Activated CD4-positive, alpha-beta T cell treated with anti-CD3 and anti-CD28 coated beads, Interleukin-2, amount 50 U/mL, for 48 hours (primary cell): ENCODE results near the gene IQSEC1.

Source experiments
- DNase-seq, 2 experiments: peaks; one replicate each; pipeline ENCODE4 v3.0.0-alpha.2; 2020

IQSEC1 gene

GRCh38 chr3:13025778-13026518, 47.3 kb downstream of the IQSEC1 start:
- no peak for DNase-seq

GRCh38 chr3:13025090-13025489, 48.1 kb downstream of the IQSEC1 start:
- peak in 1 of 2 experiments; percentile 26 for DNase-seq

- no peak for DNase-seq
Observed at GRCh38 chr3:13024765-13025065, 48.5 kb downstream of the IQSEC1 start.

- no peak for DNase-seq
Observed at GRCh38 chr3:13023971-13024764, 49.1 kb downstream of the IQSEC1 start.

- no peak for DNase-seq
Observed at GRCh38 chr3:13023235-13023970, 49.8 kb downstream of the IQSEC1 start.

GRCh38 chr3:13022348-13023234, 50.6 kb downstream of the IQSEC1 start:
- no peak for DNase-seq

- DNase-seq: no peak
Observed at GRCh38 chr3:13021141-13022114, 51.8 kb downstream of the IQSEC1 start.

GRCh38 chr3:13020159-13020750, 53.0 kb downstream of the IQSEC1 start:
- no peak for DNase-seq

- no peak for DNase-seq
Observed at GRCh38 chr3:13019243-13020095, 53.8 kb downstream of the IQSEC1 start.

- DNase-seq: no peak
Observed at GRCh38 chr3:13018561-13019242, 54.5 kb downstream of the IQSEC1 start.

GRCh38 chr3:13018043-13018451, 55.2 kb downstream of the IQSEC1 start:
- DNase-seq: no peak

GRCh38 chr3:13017361-13018042, 55.7 kb downstream of the IQSEC1 start:
- no peak for DNase-seq

GRCh38 chr3:13016721-13017255, 56.4 kb downstream of the IQSEC1 start:
- no peak for DNase-seq

- DNase-seq: peak; percentile 60 to 69
Observed at GRCh38 chr3:13016083-13016720, 57.0 kb downstream of the IQSEC1 start.

- peak; percentile 63 to 73 for DNase-seq
Observed at GRCh38 chr3:13015286-13016082, 57.7 kb downstream of the IQSEC1 start.

GRCh38 chr3:13014755-13015285, 58.4 kb downstream of the IQSEC1 start:
- DNase-seq: peak in 1 of 2 experiments; percentile 24
